DND-41 (cell line): ENCODE data around the gene BACH2.

ENCODE experiments used
- ATAC-seq: fragments of 200-7000 bp; cut with Tn5 transposase; 3 replicates; pipeline ENCODE4 v1.9.1; 2021; ENCODE audit warnings: low read depth; ENCODE audit not compliant: insufficient read depth
- DNase-seq: peaks from one replicate; pipeline ENCODE4 v3.0.0-alpha.2; 2020
- H2AFZ ChIP-seq: 2 replicates; pipeline ENCODE4 v1.6.0; 2012; ENCODE audit warnings: low read depth, low read length
- H3K27ac ChIP-seq: 2 replicates; pipeline ENCODE4 v1.5.1; 2012; ENCODE audit warnings: low read length, inconsistent platforms
- H3K27me3 ChIP-seq: fragments of 200-600 bp; sonication (generic); 2 replicates; pipeline ENCODE4 v1.6.0; 2012; ENCODE audit warnings: low read length, mild to moderate bottlenecking, inconsistent platforms; ENCODE audit not compliant: insufficient read depth, poor library complexity
- H3K36me3 ChIP-seq: 2 replicates; pipeline ENCODE4 v1.5.1; 2012; ENCODE audit warnings: low read length, inconsistent platforms; ENCODE audit not compliant: insufficient read depth
- H3K4me1 ChIP-seq: 2 replicates; pipeline ENCODE4 v1.5.1; 2012; ENCODE audit warnings: mild to moderate bottlenecking, low read length; ENCODE audit not compliant: insufficient read depth
- H3K4me2 ChIP-seq: 2 replicates; pipeline ENCODE4 v1.6.0; 2012; ENCODE audit warnings: mild to moderate bottlenecking, moderate library complexity, low read length, inconsistent platforms; ENCODE audit not compliant: insufficient read depth
- H3K4me3 ChIP-seq, 2 experiments: fragments of 200-600 bp in 1 of 2; shearing (Covaris generic) in 1 of 2; 2 replicates each; pipeline ENCODE4 v1.5.1; 2012 to 2016; ENCODE audit warnings: inconsistent platforms in 2 of 2, low read length in 2 of 2, mild to moderate bottlenecking in 2 of 2, low read depth in 1 of 2, moderate library complexity in 1 of 2
- H3K79me2 ChIP-seq: 2 replicates; pipeline ENCODE4 v1.6.0; 2012; ENCODE audit warnings: low read length, inconsistent platforms; ENCODE audit not compliant: insufficient read depth
- H3K9ac ChIP-seq: 2 replicates; pipeline ENCODE4 v1.6.0; 2012; ENCODE audit warnings: low read depth, mild to moderate bottlenecking, inconsistent platforms, low read length, moderate library complexity
- H3K9me3 ChIP-seq: 2 replicates; pipeline ENCODE4 v1.5.1; 2012; ENCODE audit warnings: low read length, moderate library complexity, mild to moderate bottlenecking, inconsistent platforms; ENCODE audit not compliant: insufficient read depth, severe bottlenecking
- H4K20me1 ChIP-seq: 2 replicates; pipeline ENCODE4 v1.6.0; 2012; ENCODE audit warnings: low read length; ENCODE audit not compliant: insufficient read depth
- EZH2 ChIP-seq: IDR thresholded peaks from 3 replicates; pipeline ENCODE4 v1.6.1; 2012; ENCODE audit warnings: borderline replicate concordance, low read depth, mild to moderate bottlenecking, moderate library complexity, low read length, inconsistent platforms; ENCODE audit not compliant: severe bottlenecking
- TF ChIP-seq, protein P1 (sequence below): IDR thresholded peaks from 2 replicates; pipeline ENCODE4 v1.5.1; 2012; ENCODE audit warnings: borderline replicate concordance, low read length, moderate library complexity, mild to moderate bottlenecking; ENCODE audit not compliant: poor library complexity, severe bottlenecking; ENCODE audit errors: extremely low read depth

BACH2 gene

GRCh38 chr6:90269334-90269733 is 27.3 kb downstream of the BACH2 start:
- no peaks in the 10 kb centered on the region for H4K20me1 ChIP-seq
- H3K4me3 ChIP-seq = no peak overlapping the region
- peak overlapping the region; percentile 16; the same call in 1 of the 2 replicates for H3K4me2 ChIP-seq
- no peak overlapping the region for H2AFZ ChIP-seq
- H3K79me2 ChIP-seq = no peaks in the 10 kb centered on the region
- peaks cover 33% of the 10 kb centered on the region for H3K4me1 ChIP-seq
- H3K27ac ChIP-seq = peak overlapping the region; percentile 46; the same call in 1 of the 2 replicates
- no peaks in the 10 kb centered on the region for H3K36me3 ChIP-seq
- no peak overlapping the region for H3K9ac ChIP-seq
- no peaks in the 10 kb centered on the region for H3K9me3 ChIP-seq
- H3K27me3 ChIP-seq = no peaks in the 10 kb centered on the region
- ATAC-seq (peak; percentile 65), DNase-seq (peak; percentile 22)
- no peak for TF ChIP-seq EZH2
- TF ChIP-seq, protein P1, sequence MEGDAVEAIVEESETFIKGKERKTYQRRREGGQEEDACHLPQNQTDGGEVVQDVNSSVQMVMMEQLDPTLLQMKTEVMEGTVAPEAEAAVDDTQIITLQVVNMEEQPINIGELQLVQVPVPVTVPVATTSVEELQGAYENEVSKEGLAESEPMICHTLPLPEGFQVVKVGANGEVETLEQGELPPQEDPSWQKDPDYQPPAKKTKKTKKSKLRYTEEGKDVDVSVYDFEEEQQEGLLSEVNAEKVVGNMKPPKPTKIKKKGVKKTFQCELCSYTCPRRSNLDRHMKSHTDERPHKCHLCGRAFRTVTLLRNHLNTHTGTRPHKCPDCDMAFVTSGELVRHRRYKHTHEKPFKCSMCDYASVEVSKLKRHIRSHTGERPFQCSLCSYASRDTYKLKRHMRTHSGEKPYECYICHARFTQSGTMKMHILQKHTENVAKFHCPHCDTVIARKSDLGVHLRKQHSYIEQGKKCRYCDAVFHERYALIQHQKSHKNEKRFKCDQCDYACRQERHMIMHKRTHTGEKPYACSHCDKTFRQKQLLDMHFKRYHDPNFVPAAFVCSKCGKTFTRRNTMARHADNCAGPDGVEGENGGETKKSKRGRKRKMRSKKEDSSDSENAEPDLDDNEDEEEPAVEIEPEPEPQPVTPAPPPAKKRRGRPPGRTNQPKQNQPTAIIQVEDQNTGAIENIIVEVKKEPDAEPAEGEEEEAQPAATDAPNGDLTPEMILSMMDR = no peak

DNA sequence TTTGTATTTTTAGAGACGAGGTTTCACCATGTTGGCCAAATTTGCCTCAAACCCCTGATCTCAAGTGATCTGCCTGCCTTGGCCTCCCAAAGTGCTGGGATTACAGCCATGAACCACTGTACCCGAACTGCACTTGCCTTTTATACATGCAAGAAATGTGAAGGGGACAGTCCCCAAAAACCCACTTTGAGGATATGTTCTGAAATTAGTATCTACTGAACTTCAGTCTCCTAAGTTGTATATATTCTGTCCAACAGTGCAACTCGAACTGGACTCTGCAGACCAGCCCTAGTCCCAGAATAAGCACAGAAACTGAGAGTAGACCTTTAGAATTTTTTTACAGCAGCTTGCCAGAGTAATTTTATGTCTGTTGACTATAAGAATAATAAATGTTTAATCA is 28.5 kb downstream of the BACH2 start:
- peaks cover 30% of the 10 kb centered on the region for H3K4me1 ChIP-seq
- no peak for DNase-seq
- H3K27me3 ChIP-seq = no peaks in the 10 kb centered on the region
- H3K4me2 ChIP-seq = no peak overlapping the region
- H3K36me3 ChIP-seq = no peaks in the 10 kb centered on the region
- no peak overlapping the region for H3K4me3 ChIP-seq
- no peaks in the 10 kb centered on the region for H3K9me3 ChIP-seq
- H3K27ac ChIP-seq = peak overlapping the region; percentile 30; the same call in 1 of the 2 replicates
- no peaks in the 10 kb centered on the region for H4K20me1 ChIP-seq
- no peak overlapping the region for H2AFZ ChIP-seq
- no peak for TF ChIP-seq EZH2
- TF ChIP-seq, protein P1 = no peak
- H3K79me2 ChIP-seq = no peaks in the 10 kb centered on the region
- ATAC-seq = no peak
- H3K9ac ChIP-seq = no peak overlapping the region

DNA sequence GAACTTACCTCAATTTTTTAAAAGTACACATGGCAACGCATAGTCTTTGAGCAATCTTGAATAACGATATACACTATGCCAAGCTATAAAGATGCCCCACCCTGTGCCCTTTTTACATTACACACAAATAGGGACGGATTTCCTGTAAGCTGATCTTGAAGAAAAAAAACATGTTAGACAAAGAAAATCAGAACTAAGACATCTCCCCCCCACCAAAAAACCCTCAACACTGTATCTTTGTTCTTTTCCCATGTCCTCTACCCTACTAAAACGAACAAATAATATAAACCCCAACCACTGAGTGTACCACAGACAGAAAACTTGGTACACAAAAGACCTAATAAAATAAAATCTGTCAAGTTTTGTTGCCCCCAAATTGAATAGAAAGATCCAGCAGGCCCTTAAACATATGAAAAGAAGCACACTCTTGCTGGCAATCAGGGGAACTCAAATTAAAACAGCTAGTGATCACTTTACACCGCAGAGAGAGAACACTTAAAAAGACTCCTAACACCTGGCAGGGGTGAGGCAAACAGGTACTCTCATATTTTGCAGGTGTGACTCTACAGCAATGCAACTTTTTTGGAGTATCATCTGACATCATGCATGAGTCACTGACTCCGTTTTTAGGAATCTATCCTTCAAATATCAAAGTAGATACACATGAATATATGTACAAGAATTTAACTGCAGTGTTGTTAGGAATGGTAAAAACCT is 29.6 kb downstream of the BACH2 start:
- H3K4me2 ChIP-seq = no peak overlapping the region
- H3K36me3 ChIP-seq = no peaks in the 10 kb centered on the region
- peaks cover 21% of the 10 kb centered on the region for H3K4me1 ChIP-seq
- H4K20me1 ChIP-seq = no peaks in the 10 kb centered on the region
- DNase-seq (no peak), ATAC-seq (no peak)
- H2AFZ ChIP-seq = no peak overlapping the region
- no peaks in the 10 kb centered on the region for H3K79me2 ChIP-seq
- no peaks in the 10 kb centered on the region for H3K27me3 ChIP-seq
- no peak overlapping the region for H3K4me3 ChIP-seq
- H3K9me3 ChIP-seq = no peaks in the 10 kb centered on the region
- no peak overlapping the region for H3K9ac ChIP-seq
- TF ChIP-seq, protein P1 = no peak
- TF ChIP-seq EZH2 = no peak
- H3K27ac ChIP-seq = no peak overlapping the region
